ENCODE data around the gene CELA3B.
"Not testable (repeated sequence)": the region's sequence is repeated elsewhere in the genome, so short reads cannot be mapped to it uniquely, and the experiment has no call there.

CELA3B gene

GRCh38 chr1:21980515-21981220 is 3.8 kb downstream of the CELA3B start:
- not testable (repeated sequence) for DNase-seq

GRCh38 chr1:21981253-21981652 is 4.4 kb downstream of the CELA3B start:
- DNase-seq: not testable (repeated sequence)

GRCh38 chr1:21982122-21982521 is 5.3 kb downstream of the CELA3B start:
- not testable (repeated sequence) for DNase-seq

GRCh38 chr1:21983539-21983938 is 6.7 kb downstream of the CELA3B start:
- not testable (repeated sequence) for DNase-seq

- DNase-seq: not testable (repeated sequence)
These were observed 9.1 kb downstream of the CELA3B start for GRCh38 chr1:21985893-21986292.

GRCh38 chr1:21986386-21986785 is 9.6 kb downstream of the CELA3B start:
- DNase-seq: not testable (repeated sequence)

GRCh38 chr1:21989672-21990393 is 13.0 kb downstream of the CELA3B start:
- not testable (repeated sequence) for DNase-seq

GRCh38 chr1:21992186-21992585 is 15.4 kb downstream of the CELA3B start:
- not testable (repeated sequence) for DNase-seq

- not testable (repeated sequence) for DNase-seq
These were observed 17.9 kb downstream of the CELA3B start for GRCh38 chr1:21994716-21995115.

GRCh38 chr1:21996663-21996970 is 19.8 kb downstream of the CELA3B start:
- not testable (repeated sequence) for DNase-seq

GRCh38 chr1:21997891-21998623 is 21.2 kb downstream of the CELA3B start:
- DNase-seq: not testable (repeated sequence)

GRCh38 chr1:21998624-21999294 is 21.9 kb downstream of the CELA3B start:
- DNase-seq: not testable (repeated sequence)

GRCh38 chr1:21999645-22000044 is 22.8 kb downstream of the CELA3B start:
- not testable (repeated sequence) for DNase-seq

- no peak for DNase-seq
These were observed 24.6 kb downstream of the CELA3B start, which contains the start of gene CELA3A for GRCh38 chr1:22001409-22001808. CELA3A (plus strand) TSS chr1:22001657; CDS start chr1:22001675, 18 bp downstream.

- DNase-seq: not testable (repeated sequence)
These were observed 25.6 kb downstream of the CELA3B start for GRCh38 chr1:22002461-22002860.

- not testable (repeated sequence) for DNase-seq
These were observed 26.1 kb downstream of the CELA3B start for GRCh38 chr1:22002875-22003274.

- not testable (repeated sequence) for DNase-seq
These were observed 27.1 kb downstream of the CELA3B start for GRCh38 chr1:22003959-22004358.

- DNase-seq: peak; percentile 44
These were observed 28.7 kb downstream of the CELA3B start for GRCh38 chr1:22005261-22006149.

- not testable (repeated sequence) for DNase-seq
These were observed 29.9 kb downstream of the CELA3B start for GRCh38 chr1:22006736-22007135.

GRCh38 chr1:22007262-22007661 is 30.4 kb downstream of the CELA3B start:
- DNase-seq: not testable (repeated sequence)

GRCh38 chr1:22009566-22009965 is 32.7 kb downstream of the CELA3B start:
- DNase-seq: not testable (repeated sequence)
